Endometrial microvascular endothelial cells (primary cell): Measurements from ENCODE around the gene ZMIZ1. TPM values are rescaled to one million over a fixed set of nuclear protein-coding genes. Genes with fewer than 3 reads are reported as not detected.

Source experiments
- in situ Hi-C: cut with HindIII; loops from 2 replicates; pipeline ENCODE4 v1.10.0; 2017; ENCODE audit warnings: low sequenced_read_pairs, low pct_unique_long_range_greater_than_20kb; ENCODE audit errors: inconsistent ontology term
- total RNA-seq: library from RNA; depleted of rRNA; stranded (reverse); fragments of >200 nt; gene quantifications from one replicate; pipeline ENCODE4 v1.2.3, GENCODE V29; 2015; ENCODE audit errors: inconsistent ontology term

ZMIZ1 gene
- total RNA-seq, 1 donor from 2014 or later: 19.5 TPM

DNA sequence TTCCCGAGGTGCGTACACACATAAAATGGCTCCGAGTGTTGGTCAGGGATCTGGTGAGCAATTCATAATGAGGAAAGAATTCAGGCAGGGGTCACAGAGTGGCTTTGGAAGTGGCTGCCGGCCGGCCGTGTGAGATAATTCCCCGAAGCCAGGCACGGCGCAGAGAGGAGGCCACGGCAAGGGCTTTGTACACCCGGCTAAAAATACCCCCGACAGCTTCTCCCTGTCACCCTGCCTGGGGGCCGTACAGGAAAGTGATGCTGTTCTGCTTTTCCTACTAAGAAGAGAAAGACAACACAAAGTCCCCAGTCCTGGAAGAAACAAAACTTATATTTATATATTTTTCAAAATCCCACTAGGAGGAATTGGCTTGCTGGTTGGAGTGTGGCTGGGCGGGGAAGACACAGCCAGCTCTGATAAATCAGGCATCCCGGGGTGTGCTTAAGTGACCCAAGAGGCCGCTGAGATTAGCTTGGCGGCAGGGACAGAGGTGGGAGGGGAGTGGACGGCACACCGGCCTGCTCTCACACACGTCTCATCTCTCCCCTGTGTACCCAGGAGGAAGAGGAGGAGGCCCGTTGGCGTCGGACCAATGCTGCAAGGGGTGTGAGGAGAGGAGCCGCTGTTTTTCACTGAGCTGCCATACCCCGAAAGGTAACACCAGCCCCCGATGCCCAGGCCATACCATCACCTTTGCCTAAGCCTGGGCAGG is 70.5 kb downstream of the ZMIZ1 start:
- in situ Hi-C loops: no loop called here

DNA sequence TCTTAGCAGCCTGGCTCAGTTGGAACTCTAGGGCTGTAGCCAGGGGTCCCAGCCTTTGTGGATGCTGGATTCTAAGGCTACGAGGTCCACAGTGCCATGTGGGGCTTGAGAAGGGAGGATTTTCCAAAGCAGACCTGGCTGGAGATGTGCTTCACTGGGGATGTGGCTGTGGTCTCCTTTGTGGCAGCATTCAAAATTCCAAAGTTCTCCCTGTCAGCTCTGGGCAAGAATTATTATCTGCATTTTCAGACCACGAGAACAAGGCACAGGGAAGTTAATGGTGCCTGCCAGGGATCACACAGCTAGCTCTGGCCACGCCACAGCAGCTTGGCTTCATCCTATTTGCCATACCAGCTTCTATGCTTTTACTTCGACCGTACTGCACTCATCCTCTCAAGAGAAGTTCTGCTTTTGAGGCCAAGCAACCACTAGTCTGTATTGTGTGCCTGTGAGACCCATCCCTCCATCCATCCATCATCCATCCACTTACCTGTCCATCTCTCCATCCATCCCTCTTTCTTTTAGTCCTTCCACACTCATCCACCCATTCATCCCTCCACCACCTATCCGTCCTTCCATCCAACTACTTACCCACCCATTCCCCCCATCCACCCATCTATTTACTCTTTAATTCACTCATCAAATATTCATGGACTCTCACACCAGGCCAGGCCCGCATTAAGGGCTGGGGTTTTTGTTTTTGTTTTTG is 71.5 kb downstream of the ZMIZ1 start:
- in situ Hi-C loops: no loop called here

DNA sequence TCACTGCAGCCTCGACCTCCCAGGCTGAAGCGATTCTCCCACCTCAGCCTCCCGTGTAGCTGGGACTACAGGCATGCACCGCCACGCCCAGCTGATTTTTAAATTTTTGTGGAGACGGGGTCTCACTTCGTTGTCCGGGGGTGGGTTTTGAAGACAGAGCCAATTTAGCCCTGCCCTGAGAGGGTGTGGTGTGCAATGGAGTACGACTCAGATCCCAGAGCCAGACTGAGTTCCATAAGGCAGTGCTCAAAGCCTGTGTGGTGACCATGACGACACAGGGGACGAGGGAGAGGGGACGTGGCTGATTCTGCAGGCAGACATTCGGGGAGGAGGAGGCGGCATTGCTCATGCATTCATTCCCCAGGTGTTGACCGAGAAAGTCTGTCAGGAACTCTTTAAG is 72.1 kb downstream of the ZMIZ1 start:
- in situ Hi-C loops: no loop called here

DNA sequence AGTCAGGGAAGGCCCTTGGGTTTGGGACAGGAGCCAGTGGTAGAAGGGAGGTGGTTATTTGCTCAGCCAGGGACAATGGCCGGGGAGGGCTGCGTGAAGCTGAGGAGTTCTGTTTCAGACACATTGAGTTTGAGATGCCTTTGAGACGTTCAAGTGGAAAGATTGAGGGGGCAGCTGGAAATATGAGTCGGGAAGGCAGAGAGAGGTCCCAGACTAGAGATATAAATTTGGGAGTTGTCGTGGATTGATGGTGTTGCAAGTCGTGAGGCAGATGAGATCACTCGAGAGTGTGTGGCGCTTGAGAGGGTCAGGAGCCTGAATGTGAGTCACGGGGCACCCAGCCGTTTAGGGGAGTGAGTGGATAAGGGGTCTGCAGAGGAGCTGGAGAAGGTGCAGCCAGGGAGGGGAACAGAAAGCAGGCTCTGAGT is 73.3 kb downstream of the ZMIZ1 start:
- in situ Hi-C loops: no loop called here

DNA sequence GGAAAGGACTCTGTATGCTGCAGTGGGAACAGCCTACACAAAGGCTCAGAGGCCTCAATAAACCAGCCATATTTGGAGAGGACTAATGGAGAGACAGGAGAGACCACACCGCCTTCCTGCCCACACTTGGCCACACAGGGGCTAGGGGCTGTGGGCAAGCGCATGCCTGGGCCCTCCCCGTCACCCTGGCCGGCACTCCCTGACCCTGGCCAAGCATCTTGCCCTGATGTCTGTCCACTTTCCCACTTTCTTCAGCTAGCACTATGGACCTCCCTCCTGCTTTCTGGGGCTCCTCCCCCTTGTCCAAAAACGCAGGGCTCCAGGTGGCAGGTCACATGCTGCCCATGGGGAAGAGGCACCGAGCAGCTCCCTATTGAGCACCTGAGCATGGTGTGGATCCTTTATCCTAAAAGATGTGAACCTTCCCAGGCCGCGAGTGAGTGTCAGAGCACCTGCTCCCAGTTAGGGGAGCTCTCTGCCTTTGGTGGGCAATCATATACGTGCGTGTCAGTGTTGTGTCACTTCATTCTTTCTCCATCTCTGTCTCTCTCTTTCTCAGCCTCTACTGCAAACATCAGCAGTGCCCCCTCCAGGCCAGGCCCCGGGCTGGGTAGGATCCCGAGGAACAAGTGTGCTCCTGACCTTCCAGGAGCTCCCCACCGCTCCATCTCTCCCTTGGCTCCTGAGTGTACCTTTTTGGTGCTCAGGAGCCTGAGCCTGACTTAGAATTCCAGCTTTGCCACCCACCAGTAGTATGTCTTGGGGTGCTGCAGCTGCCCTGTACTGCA is 74.0 kb downstream of the ZMIZ1 start:
- in situ Hi-C loops: no loop called here

DNA sequence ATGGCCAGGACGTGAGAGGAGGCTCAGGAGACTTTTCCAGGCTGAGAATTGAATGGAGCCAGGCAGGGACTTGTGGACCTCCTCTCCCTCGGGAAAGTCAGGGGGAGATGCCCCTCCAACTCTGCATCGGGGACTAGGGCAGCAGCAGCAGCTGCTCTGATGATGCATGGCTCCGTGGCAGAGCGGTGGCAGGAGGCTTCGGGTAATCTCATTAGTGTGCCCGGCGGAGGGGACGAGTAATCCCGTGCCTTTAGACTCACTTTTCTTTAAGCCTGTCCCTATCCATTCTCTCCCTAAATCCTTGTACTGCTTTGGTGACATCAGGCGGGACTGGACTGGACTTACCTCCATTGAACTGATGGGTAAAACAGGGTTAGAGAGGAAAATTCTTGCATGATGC is 75.1 kb downstream of the ZMIZ1 start:
- in situ Hi-C loops: no loop called here

DNA sequence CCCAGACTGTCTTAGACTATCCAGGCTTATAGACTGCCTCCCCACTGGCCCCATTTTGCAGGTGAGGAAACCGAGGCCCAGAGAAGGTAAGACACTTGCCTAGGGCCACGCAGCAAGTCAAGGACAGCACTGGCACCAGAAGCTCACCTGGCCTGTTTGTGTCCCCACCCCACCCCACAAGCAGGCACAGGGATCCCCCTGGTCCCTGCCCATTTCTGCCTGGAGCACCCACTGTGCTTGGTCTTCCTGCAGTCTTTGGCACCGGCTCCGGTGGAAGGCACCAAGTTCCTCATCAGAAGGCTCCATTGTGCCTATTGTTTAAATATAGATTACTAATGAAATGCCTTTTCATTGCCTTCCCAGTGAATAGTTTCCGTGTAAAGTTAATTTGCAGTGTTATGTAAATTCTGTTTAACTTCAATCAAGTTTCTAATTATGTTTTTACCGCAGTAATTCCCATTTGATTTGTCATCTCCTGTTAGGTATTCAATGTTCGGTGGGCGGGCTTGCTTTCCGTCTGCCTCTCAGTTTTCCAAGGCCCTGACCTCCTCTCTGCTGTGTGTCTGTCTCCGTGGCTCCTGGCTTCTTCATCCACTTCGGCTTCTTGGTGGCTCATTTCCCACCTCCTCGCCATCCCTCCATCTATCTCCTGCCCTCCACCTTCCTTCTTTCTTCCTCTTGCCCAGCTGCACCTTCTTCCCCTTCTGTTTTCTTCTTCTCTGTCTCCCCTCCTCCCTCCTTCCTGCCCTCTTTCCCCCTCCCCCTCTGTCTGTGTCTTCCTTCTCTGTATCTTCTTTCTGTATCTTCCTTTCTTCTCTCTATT is 75.8 kb downstream of the ZMIZ1 start:
- in situ Hi-C loops: no loop called here

DNA sequence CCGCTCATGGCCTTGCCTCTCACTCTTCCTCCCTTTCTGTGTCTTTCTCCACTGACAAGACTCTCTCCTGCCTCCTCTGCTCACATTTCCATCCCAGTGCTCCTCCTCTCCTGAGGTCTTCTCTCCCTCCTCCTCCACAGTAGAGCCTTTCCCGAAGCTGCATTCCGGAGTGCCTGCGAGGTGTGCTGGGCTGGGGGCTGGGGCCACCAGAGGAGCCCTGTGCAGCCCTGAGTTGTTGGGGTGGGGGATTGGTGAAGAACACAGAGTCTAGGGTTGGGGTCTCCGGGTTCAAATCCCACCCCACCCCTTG is 76.4 kb downstream of the ZMIZ1 start:
- in situ Hi-C loops: no loop called here

DNA sequence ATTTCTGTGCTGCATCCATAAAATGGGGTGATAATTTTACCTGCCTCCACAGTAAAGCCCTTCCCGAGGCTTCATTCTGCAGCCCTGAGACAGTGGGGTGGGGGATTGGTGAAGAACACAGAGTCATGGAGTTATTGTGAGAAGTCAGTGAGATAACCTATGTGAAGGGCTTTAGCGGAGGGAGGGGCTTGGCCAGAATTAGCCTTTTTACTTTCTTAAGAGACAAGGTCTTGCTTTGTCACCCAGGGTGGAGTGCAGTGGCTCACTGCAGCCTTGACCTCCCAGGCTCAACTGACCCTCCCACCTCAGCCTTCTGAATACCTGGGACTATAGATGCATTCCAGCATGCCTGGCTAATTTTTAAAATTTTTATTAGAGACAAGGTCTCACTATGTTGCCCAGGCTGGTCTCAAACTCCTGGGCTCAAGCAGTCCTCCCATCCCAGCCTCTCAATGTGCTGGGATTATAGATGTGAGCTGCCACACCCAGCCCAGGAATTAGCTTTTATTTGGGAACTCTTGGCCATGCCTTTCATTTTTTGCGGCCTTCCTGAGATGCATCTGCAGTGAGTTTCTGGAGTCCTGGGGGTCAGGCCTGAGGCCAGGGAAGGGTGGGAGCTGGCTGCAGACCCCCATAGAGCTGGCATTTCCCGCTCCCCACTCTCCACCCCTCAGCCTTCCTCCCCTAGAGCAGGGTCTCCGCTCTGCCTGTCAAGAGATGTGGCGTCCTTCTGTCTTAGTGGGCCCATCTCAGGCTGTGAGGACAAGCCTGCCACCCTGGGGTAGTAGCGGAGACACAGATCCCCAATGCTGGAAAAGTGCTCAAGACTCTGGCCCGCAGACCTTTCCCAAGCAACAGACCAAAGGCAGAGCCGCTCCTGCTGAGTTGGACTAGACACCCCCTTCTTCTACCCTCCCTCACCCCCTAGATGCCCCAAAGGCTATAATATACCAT is 77.0 kb downstream of the ZMIZ1 start:
- in situ Hi-C loops: no loop called here

DNA sequence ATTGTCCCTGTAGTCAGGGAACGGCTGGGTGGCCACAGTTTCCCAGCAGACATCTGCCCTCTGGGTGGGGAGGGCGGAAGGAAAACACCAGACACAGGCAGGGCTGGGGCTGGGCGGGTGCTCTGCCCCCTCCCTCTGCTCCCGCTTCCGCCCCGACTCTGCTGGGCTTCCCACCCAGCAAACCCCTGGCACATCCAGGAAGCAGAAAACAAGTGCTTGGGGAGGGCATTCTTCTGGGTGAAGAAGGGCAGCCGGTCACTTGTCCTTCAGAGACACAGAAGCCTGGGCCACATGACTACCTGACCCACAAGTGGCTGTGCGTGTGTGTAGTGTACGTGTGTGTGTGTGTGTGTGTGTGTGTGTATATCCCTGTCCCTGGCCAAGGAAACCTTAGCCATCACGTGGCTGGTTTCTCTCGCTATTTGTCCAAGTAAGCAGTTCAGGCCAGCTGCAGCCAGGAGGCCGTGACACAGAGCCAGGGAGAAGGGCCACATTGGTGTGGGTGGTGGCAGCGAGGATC is 77.9 kb downstream of the ZMIZ1 start:
- in situ Hi-C loops: no loop called here

DNA sequence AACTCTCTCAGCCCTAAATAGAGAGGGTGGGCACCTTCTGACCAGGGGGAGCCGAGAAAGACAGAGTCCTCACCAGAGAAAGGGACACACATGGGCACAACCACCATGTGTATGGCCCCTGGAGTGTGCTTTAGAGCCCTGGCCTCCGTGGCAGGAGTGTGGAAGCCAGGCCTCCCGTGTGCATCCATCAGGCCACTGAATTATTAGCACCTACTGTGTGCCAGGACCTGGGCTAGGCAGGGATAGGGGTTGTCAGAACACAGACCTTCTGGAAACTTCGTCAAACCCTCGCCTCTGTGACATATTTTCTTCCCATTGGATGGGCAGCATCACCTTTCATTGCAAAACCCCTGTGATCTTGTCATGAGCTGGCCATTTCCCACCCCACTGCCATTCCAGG is 78.5 kb downstream of the ZMIZ1 start:
- in situ Hi-C loops: no loop called here

DNA sequence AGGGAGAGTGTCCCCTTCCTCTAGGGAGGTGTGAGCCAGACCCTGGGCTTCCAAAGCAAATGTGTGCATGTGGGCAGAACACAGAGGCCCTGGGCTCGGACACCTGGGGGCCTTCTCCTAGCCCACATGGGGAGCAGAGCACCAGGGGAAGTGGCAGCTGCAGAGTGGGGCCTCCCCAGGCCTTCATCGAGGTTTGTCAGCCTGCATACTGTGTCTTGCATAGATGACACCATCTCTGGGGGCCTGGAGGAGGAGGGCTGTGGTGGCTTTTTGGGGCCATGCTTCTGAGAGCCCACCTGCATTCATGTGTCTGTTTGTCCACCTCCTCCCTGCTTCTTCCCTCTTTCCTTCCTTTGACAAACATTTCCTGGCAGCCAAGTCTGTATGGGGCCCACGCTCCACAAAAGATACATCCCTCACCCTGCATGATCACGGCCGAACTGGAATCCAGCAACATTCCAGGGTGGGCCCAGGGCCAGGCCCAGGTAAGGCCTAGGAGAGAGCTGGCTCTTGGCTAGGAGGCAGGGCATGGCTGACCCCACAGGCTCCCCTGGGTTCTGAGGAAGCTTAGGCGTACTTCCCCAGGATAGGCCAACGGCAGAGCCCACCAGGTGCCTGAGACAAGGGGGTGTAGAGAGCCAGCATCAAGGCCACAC is 79.2 kb downstream of the ZMIZ1 start:
- in situ Hi-C loops: no loop called here

DNA sequence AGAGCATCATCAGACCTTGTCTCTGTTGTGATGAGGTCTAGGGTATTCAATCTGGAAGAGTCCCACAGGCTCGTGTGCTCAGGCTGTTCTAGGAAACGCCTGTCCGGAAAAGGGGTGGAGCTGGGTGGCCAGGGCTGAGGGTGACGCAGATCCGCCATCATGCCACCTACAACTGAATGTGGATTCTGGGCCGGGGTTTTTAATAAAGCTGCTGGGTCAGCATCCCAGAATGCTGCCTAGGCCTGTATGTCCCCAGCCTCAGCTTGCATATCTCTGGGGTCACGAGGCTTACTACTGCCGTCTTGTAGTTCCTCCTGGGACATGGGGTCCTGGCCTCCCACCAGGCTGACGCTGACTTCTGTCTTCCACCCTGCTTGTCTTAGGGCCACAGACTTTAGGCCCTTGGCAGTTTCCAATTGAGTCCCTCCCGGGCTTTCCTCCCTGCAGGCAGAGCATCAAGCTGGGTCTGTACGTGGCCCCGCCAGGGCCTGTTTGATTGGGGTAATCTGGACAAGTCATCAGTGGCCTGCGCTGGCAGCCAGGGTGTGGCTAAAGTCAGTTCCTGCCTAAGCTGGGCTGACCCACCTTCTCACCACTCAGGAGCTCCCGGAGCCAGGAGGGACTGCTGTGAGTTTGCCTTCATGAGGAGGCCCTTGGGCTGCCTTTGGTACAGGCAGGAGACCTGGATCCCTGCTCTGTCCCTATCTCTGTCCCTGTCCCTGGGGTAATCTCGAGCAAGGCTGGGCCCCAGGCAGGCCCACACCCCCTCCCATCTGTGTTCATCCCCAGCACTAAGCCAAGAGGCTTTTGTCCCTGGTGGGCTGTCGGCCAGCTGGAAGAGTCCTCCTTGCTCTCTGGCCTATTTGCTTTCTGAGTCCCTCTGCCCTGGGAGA is 79.9 kb downstream of the ZMIZ1 start:
- in situ Hi-C loops: no loop called here

DNA sequence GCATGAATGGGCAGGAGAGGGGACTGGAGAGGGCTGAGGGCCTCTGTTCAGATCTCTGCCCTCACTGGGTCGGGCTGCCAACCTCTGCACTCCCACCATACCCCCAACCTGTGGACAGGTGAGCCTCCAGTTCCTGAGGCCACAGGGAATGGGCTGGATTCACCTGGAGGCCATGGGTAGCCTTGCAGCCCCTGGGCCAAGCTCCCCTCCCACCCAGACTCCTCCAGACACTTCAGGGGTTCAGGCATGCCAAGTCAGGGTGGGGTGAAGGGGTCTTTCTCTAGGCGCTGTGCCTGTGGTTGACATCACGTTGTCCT is 80.5 kb downstream of the ZMIZ1 start:
- in situ Hi-C loops: no loop called here

DNA sequence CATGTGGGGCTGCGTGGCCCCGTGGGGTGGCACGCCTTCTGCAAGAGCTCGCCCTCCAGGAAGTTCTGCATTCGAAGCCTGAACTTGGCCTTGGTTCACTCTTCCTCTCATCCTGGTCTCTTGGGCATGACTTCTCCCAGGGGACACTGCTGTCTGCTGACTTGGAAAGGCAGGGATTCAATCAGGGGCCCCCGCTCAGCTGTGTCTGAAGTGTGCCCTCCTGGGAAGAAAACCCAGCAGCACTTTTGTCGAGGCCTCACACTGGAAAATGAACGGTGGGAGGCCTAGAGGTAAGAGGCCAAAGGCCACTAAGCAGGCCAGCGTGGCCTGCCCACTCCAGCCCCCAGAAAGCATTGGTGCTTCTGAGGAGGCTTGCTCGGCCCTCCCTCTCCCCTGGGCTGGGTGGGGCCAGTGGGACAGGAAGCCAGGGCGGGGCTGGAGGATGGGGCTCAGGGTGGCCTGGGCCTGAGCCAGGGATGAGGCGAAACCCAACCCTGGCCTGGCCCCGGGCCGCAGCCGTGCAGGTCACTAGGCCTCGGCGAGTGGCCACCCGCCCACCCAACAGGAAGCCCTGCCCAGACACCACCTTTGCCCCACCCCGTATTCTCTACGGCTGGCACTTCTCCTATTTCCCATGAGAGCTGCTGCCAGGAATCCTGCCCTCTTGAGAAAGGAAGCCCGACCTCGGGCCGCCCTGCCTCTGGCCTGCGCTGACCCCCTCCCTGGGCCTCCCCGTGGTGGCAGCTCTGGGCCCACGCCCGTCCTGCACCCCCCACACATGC is 81.1 kb downstream of the ZMIZ1 start:
- in situ Hi-C loops: no loop called here

DNA sequence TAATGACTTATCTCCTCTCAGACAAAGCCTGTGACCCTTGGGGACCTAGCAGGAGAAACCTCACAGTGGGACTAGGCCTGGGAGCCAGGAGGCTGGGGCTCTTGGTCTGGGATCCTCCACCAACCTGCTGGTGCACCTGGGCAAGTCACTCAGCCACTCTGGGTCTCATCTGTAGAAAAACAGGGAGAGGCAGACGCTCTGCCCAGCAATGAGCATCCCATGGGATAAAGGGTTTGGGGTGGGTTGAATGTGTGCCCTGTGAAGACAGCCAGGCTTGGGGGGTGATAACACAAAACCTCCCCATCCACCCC is 81.6 kb downstream of the ZMIZ1 start:
- in situ Hi-C loops: no loop called here
